Measurements from ENCODE around the gene IYD.

The IYD gene

GRCh38 chr6:150349546-150349945 lies 19.3 kb upstream of the IYD start:
- H3K4me3 ChIP-seq (ENCODE audit: low read length) = no peak overlapping the region
- no peak for TF ChIP-seq CTCF (conservative IDR thresholded peaks at IDR 0.05; ENCODE audit: low read depth, low read length)
- DNase-seq (ENCODE audit: low read depth) = no peak

DNA sequence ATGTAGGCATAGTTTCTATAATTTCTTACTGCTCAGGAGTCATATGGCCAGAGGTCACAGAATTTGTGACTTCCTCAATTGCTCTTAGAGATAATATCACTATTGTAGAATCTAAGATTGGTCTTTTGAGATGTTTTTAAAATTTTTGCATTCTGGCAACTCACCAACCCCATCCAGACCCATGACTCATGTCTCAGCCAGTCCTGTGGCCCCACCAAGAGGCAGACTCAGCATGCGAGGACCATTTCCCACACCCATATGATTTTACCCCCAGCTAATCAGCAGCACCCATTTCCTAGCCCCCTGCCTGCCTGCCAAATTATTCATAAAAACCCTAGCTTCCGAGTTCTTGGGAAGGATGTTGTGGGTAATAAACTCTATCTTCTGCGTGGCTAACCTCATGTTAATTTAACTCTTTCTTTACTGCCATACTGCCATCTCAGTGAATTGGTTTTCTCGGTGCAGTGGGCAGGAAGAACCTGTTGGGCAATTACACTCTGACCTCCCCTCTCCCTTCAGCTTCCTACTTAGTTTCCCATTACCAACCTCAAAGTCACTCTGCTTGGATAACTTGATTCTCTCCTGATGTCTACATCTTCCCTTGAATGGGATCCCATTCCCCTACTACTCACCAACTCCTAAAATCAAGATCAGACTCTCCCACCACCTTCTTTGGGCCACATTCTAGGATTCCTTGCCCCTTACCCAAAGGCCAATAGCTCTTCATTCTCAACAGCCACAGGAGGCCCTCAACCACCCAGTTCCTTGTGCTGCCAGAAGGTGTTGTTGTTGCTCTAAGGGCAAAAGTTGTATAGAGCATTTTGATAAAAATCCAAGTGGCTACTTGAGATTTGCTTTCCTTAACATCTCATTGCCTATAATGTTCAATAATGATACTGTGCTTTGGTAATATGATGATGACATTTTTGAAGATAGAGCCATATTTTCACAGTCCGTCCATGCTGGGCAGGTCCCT lies 16.2 kb upstream of the IYD start:
- DNase-seq (ENCODE audit: low read depth) = no peak
- TF ChIP-seq CTCF (conservative IDR thresholded peaks at IDR 0.05; ENCODE audit: low read depth, low read length) = no peak
- no peak overlapping the region for H3K4me3 ChIP-seq (ENCODE audit: low read length)

DNA sequence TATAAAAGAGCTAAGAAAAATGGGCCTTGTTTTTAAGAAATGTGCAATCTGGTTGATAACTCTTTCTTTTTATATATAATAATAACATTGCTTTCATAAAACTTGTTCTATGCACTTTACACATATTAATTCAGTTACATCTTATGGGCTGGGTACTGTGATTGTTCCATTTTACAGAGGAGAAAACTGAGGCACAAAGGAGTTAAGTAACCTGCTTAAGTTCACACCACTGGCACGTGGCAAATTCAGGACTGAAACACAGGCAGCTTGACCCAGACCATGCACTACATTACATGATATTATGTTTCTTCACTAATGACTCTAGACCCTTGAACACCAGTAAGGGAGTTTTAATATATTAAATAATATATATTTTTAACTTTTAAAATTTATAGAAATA lies 15.4 kb upstream of the IYD start:
- TF ChIP-seq CTCF (conservative IDR thresholded peaks at IDR 0.05; ENCODE audit: low read depth, low read length) = no peak
- no peak overlapping the region for H3K4me3 ChIP-seq (ENCODE audit: low read length)
- DNase-seq (ENCODE audit: low read depth) = no peak

DNA sequence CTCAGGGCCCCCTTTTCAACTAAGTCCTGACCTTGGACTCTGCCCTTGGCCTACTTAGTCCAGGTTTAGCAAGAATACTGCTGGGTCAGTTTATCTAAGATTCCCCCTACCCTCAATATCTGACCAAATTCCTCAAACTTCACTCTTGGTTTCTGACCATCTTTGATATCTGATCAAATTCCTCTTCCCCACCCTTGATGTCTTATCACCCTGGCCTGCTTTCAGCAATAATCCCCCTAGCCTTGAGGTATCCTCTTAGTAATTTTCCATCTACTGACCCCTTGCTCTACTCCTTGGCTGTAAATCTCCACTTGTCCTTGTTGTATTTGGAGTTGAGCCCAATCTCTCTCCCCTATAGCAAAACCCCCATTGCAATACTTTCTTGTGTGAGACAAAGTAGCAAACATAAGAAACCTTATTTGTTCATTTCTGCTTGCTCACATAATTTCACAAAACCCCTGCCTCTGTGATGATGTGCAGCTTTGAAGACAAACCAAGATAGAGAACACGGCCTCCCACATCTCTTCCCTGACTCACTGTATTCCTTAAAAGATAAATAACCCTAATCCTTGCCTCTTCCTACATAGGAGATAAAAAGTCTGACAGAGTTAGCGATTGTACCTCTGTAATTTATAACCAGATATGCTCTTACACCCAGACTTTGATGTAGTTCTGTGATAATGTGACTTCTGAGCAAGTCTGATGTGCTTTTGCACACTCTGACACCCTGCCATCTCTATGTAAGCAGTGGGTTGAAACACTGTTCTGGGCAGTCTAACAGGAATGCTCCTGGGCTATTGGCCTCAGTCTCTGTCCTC lies 13.8 kb upstream of the IYD start:
- TF ChIP-seq CTCF (conservative IDR thresholded peaks at IDR 0.05; ENCODE audit: low read depth, low read length) = no peak
- DNase-seq (ENCODE audit: low read depth) = no peak
- no peak overlapping the region for H3K4me3 ChIP-seq (ENCODE audit: low read length)

- no peak for TF ChIP-seq CTCF (conservative IDR thresholded peaks at IDR 0.05; ENCODE audit: low read depth, low read length)
These were observed 12.9 kb upstream of the IYD start for GRCh38 chr6:150355932-150356331.

DNA sequence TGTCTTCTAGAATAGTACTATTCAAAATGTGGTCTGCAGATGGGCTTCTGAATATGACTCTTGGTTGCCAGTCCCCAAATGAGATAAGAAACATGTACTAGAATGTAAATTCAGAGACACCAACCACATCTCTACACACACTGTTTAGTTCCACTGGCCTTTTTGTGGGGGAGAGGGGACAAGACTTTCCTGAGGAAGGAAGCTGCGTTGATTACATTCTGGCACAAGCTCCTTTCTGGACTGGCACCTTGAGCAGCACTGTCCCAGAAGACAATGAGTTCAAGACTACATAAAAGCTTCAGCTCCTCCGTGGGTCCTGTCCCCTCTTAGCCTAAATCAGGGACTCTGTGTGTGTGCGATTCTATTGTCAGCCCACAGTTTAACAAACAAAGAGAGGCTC lies 6.9 kb upstream of the IYD start:
- no peak for DNase-seq (ENCODE audit: low read depth)
- no peak overlapping the region for H3K4me3 ChIP-seq (ENCODE audit: low read length)
- no peak for TF ChIP-seq CTCF (conservative IDR thresholded peaks at IDR 0.05; ENCODE audit: low read depth, low read length)

More at GRCh38 chr6:150355932-150356331, 12.9 kb upstream of the IYD start:
- no peak overlapping the region for H3K4me3 ChIP-seq (ENCODE audit: low read length)
- no peak for DNase-seq (ENCODE audit: low read depth)
